NCI-H146 treated with DMSO at 0.1 percent for 48 hours (cell line): ENCODE results near the gene HAPLN2.

Experiments used
- DNase-seq: peaks from one replicate; lab custom pipeline; 2025; ENCODE audit not compliant: unreplicated experiment; lab: John Stamatoyannopoulos, UW

HAPLN2 gene

GRCh38 chr1:156660752-156661112 is 41.5 kb downstream of the HAPLN2 start:
- no peak for DNase-seq

- no peak for DNase-seq
Measured at GRCh38 chr1:156662005-156662799, 43.0 kb downstream of the HAPLN2 start.

- DNase-seq = no peak
Measured at GRCh38 chr1:156662800-156663055, 43.5 kb downstream of the HAPLN2 start.

GRCh38 chr1:156663178-156663577 is 44.0 kb downstream of the HAPLN2 start:
- DNase-seq = no peak

GRCh38 chr1:156664046-156664766 is 45.0 kb downstream of the HAPLN2 start:
- DNase-seq = no peak

GRCh38 chr1:156664767-156665411 is 45.7 kb downstream of the HAPLN2 start:
- no peak for DNase-seq

GRCh38 chr1:156665539-156665938 is 46.3 kb downstream of the HAPLN2 start:
- DNase-seq = no peak

GRCh38 chr1:156666862-156667609 is 47.8 kb downstream of the HAPLN2 start:
- no peak for DNase-seq

GRCh38 chr1:156667610-156667967 is 48.4 kb downstream of the HAPLN2 start:
- DNase-seq = no peak

GRCh38 chr1:156667968-156668709 is 48.9 kb downstream of the HAPLN2 start:
- no peak for DNase-seq

GRCh38 chr1:156668801-156669637 is 49.8 kb downstream of the HAPLN2 start:
- no peak for DNase-seq

GRCh38 chr1:156669794-156670193 is 50.6 kb downstream of the HAPLN2 start:
- no peak for DNase-seq

- DNase-seq = no peak
Measured at GRCh38 chr1:156670359-156670758, 51.1 kb downstream of the HAPLN2 start.

GRCh38 chr1:156670791-156671190 is 51.6 kb downstream of the HAPLN2 start:
- no peak for DNase-seq

- DNase-seq = no peak
Measured at GRCh38 chr1:156671804-156672203, 52.6 kb downstream of the HAPLN2 start.

- DNase-seq = peak; percentile 3
Measured at GRCh38 chr1:156673387-156674121, 54.3 kb downstream of the HAPLN2 start.
